HG02678 (cell line): ENCODE data around the gene GAB2.
"Not testable (repeated sequence)": the region's sequence is repeated elsewhere in the genome, so short reads cannot be mapped to it uniquely, and the experiment has no call there.

Source experiments
- ATAC-seq: cut with Tn5 transposase; IDR thresholded peaks from one replicate; pipeline ENCODE4 v1.9.1; 2021; ENCODE audit warnings: mild to moderate bottlenecking, moderate library complexity; ENCODE audit not compliant: unreplicated experiment

GAB2 gene, protein sequence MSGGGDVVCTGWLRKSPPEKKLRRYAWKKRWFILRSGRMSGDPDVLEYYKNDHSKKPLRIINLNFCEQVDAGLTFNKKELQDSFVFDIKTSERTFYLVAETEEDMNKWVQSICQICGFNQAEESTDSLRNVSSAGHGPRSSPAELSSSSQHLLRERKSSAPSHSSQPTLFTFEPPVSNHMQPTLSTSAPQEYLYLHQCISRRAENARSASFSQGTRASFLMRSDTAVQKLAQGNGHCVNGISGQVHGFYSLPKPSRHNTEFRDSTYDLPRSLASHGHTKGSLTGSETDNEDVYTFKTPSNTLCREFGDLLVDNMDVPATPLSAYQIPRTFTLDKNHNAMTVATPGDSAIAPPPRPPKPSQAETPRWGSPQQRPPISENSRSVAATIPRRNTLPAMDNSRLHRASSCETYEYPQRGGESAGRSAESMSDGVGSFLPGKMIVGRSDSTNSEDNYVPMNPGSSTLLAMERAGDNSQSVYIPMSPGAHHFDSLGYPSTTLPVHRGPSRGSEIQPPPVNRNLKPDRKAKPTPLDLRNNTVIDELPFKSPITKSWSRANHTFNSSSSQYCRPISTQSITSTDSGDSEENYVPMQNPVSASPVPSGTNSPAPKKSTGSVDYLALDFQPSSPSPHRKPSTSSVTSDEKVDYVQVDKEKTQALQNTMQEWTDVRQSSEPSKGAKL

DNA sequence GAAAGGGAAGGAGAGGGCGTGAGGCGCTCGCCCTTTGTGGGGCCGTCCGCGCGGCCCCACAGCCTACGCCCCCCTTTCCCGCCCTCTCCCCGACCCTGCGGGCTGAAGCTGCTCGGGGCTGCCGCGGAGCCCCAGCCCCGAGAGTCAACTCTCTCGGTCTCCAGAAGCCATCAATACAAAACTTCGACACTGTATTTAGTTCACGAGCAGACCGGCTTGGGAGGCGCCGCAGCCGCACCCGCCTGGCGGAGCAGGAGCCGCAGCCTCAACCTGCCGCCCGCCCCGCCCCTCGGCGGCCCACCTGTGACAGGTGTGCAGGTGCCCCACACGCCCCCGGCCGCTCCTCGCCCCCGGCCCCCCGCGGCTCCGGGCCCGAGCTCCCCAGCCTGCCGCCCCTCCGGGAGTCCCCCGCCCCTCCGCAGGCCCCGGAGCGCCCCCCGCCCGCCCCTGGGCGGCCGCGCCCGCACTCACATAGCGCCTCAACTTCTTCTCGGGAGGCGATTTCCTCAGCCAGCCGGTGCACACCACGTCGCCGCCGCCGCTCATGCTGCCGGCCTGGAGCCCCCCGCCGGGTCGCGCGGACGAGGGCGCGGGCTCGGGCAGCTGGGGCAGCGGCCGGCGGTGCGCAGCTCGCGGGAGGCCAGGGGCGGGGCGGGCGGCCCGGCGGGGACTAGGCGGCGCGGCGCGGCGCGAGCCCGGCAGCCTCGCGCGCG is at the start of gene GAB2:
Gene GAB2, minus strand, starts transcription at position 646 of the 713 bp plus-strand sequence. Its CDS starts 100 bp downstream, at position 546.
- peak; percentile 18 for ATAC-seq

DNA sequence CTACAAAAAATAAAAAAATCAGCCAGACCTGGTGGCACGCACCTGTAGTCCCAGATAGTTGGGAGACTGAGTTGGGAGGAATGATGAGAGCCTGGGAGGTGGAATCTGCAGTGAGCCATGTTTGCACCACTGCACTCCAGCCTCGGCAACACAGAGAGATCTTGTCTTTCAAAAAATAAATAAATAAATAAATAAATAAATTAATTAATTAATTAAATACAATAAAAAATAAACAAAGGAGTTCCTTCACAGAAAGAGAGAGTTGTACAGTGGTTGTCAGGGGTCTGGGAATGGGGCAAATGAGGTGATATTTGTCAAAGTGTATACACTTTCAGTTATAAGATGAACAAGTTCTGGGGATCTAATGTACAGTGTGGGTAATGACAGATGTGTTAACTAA is 49.8 kb upstream of the GAB2 start:
- ATAC-seq: no peak

DNA sequence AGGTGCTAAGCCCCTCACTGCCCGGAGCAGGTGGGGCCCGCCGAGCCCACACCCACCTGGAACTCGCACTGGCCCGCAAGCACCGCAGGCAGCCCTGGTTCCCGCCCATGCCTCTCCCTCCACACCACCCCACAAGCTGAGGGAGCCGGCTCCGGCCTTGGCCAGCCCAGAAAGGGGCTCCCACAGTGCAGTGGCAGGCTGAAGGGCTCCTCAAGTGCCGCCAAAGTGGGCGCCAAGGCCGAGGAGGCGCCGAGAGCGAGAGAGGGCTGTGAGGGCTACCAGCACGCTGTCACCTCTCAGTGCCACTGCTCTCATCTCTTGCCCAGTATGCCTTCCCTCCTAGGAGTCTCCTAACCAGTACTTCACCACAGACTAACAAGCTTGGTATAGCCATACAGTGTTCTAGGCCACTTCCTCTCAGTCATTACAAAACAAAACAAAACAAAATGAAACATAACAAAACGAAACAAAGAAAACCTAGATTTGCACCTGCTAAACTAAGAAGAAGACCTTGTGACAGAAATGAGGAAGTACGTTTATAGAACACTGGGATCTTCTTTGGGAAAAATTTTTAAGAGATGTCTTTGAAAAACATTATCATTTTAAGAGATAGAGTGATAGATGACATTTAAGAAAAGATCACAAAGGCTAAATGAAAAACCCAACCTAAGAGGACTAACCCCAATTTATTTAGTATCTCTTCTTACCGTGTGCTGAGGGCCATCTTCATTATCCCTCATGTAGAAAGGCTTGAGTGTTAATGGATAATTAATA is 47.7 kb upstream of the GAB2 start:
- ATAC-seq: peak; percentile 99

DNA sequence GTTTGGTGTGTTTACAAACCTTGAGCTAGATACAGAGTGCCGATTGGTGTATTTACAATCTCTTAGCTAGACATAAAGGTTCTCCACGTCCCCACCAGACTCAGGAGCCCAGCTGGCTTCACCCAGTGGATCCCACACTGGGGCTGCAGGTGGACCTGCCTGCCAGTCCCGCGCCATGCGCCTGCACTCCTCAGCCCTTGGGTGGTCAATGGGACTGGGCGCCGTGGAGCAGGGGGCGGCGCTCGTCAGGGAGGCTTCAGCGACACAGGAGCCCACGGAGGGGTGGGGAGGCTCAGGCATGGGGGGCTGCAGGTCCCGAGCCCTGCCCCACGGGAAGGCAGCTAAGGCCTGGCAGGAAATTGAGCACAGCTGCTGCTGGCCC is 47.2 kb upstream of the GAB2 start:
- ATAC-seq: not testable (repeated sequence)

DNA sequence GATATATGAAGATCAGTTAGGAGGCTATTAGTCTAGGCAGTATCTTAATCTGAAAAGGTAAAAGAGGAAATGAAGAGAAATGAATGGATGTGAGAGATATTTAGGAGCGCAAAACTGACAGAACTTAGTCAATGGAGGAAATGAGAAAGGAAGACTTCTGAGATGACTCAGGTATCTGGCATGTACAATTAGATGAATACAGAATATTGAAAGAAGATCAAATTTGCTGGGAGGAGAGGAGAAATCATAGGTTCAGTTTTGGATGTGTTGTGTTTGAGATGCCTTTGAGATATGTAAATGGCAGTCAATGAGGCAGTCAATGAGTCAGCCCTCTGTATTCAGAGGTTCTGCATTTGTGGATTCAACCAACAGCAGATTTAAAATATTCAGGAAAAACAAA is 42.9 kb upstream of the GAB2 start:
- no peak for ATAC-seq

DNA sequence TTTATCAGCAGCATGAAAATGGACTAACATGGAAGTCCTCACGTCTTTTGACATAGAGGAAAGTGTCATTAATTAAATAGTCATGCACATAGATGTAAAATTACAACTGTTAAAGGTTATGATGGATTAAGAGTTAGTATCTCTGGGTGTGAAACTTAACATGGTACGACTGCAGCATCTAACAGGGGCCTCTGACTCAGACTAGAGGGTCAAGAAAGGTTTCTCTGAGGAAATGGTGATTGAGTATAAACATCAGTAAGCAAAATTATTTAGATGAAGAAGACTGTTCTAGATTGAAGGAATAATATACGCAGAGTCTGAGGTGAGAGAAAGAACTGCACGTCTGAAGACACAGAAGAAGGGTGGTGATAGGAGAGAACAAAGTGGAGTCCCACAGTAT is 42.1 kb upstream of the GAB2 start:
- ATAC-seq: no peak

DNA sequence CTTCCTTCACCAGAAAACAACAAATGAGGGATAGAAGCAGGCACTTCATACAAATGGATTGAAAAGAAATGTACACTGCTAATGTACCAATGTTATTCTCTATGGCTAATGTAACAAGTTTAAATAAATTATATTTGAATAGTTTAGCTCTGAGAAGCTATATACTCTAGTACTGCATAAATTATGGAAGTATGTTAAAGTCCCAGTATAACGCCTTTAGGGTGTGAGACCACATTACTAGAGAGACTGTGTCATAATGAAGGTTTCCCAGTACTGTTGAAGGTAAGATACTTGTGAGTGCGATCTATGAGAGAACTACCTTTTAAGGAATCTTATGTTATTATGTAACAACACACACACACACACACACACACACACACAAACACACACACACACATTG is 39.8 kb upstream of the GAB2 start:
- ATAC-seq: no peak

DNA sequence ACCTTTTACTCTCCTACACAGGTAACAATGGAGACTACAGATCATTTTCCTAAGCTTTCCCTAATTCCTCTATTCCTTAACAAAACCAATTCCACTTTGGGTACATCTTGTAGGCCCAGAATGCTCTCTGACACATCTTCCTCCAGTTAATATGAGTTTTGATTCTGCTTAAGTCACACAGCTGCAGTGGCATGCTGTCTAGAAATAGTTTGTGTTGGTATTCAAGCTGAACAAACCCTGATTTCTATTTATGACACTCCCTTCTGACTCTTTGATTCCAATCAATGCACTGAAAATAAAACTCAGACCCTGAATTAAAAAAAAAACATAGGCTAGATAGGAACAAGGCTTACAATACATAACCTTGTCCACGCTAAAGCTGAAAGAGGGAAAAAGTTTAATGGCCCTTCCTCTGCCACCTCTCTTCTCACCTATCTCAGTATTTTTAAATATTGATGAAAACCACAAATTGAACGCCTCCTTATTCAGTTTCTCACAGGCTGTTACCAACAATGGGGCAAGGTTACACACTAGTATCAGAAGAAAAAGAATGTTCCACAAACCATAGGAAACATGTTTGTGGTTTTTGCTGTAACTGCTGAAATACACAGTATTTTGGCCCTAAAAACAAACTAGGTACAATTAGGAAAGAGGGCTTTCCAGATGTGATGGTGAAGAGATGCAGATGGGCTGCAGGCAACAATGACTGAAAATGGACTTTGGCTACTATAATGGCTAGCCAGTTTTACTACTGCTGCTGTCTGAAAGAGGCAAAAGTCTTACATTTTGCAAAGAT is 35.7 kb upstream of the GAB2 start:
- peak; percentile 62 for ATAC-seq

DNA sequence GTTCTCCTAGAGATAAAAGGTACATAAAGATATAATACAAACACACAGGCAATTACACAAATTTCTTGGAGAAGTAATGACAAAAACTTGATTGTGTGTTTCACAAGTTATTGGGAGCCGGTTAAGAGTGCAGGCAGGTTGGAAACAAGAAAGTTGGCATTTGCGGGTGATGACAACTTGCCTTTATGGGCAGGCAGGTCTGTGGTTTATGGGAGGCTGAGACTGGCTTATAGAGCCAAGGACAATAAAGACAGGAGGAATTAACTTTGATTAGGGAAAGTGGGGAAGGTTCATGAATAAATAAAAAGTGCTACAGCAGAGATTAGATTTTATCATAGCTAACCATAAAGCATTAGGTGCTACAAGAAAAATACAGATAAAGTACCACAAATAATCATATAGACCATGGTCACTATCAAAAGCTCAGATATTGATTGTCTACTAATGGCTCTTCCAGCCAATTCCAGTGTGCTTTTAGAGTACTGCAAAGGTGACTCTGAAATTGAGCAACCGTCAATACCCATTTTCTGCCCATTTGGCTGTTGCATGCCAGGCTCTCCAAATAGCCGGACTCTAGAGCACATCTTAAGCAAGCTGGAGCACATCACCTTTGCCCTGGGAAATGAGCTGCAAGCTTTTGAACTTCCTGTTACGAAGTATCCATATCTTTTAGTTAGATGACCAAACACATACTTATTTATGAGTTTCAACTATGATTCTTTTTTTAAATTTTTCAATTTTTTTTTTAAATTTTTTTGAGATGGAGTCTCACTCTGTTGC is 33.9 kb upstream of the GAB2 start:
- ATAC-seq: no peak

DNA sequence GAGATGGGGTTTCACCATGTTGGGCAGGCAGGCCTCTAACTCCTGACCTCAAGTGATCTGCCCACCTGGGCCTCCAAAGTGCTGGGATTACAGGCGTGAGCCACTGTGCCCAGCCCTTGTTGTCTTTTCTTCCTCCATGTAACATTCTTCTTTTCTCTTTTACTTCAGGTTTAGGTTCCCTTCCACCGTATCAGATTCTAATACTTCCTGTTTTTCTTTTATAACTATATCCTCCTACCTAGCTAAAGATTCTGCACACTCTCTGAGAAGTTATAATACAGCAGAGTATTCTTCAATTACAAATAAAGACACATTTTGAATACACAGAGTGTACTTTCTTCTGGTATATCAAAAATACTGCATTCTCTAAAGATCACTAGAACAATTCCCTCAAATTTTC is 33.2 kb upstream of the GAB2 start:
- no peak for ATAC-seq

DNA sequence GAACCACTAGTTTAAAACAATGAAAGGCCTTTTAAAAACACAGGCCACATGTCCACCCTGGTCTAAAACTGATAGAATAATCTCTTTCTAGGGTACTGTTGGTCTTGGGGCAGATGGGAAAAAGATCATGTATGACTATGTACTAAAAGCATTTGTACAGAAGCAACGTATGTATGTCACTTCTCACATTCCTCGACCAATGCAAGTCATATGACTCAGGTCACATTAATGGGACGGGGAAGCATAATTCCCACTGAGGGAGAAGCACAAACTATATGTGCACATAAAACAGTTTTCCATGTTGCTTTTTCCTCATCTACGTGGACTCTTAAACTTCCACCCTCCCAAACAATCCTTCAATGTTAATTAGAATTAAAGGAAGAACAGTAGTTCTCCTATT is 32.2 kb upstream of the GAB2 start:
- no peak for ATAC-seq

DNA sequence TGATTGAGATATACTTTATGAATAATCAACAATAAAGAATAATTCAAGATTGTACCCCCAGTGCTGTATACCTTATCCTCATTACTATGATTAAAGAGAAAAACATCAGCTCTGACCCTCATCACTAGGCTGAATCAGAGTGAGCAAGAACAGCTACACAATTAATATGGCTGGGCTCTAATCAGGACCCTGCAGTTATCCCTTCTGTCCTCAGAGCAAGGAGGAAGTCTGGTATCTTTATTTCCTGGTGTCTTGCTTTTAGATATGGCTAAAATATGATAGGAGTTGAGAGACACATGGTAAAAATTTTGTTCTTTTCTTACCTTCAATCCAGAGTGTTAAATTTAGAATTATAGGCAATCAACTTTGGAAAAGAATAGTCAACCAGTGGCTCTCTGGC is 28.6 kb upstream of the GAB2 start:
- no peak for ATAC-seq

DNA sequence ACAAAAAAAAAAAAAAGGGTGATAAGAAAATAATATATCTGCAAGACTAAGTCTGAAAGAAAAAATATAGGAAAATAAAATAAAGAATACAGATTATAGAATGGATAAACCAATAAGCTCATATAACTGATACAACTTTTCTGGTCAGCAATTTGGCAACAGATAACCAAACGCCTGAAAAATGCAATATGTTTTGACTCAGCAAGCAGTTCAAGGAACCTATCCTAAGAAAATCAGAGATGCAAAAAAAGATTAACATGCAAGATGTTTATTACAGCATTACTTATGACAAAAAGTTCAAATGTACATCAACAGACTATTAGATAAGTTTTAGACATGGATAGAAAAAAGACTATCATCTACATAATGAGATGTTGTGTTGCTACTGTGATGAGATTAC is 27.1 kb upstream of the GAB2 start:
- ATAC-seq: no peak

DNA sequence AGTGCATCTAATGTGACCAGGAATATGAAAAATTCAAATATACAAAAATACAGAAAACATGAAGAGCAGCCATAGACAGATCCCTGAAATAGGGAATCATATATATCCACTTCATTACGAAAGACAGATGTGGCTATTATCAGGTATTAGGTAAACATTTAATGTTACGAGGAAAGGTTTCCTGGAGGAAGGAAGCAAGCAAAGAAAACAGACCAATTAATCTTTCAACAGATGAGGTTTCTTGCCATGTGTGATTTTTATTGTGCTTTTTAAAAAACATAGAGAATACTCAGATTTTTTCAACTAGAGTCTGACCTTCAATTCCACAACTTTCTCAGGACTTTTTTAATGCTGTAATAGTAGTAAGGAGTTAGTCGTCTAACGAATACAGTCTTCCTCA is 24.3 kb upstream of the GAB2 start:
- ATAC-seq: no peak

DNA sequence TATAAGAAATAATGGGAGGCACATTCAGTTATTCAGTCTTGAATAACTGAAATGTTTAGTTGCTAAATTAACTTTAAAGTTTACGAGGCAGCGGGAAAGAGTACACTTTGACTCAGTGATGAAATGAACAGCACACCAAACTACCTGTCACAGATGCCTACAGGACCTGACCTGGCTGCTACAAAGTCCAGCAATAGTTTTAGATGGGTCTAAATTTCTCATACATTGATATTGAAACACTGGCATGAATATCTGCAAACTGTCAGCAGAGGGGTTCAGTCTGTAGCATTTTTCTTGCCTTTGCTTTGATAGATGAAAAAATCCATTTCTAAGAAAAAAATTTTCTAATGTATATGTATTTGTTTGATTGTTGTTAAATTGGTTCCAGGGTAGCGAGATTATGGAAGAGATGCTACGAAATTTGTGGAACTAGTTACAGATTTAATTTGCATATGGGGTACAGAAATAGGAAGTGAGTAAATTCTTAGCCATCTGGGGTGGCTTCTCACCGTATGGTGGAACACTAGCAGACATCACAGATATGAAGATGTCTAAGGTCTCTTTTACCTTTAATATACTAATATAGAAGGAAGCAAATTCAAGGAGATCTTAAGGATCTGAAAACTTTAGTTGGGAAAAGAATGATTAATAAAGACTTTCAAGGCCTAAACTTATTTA is 20.8 kb upstream of the GAB2 start:
- ATAC-seq: peak; percentile 79

DNA sequence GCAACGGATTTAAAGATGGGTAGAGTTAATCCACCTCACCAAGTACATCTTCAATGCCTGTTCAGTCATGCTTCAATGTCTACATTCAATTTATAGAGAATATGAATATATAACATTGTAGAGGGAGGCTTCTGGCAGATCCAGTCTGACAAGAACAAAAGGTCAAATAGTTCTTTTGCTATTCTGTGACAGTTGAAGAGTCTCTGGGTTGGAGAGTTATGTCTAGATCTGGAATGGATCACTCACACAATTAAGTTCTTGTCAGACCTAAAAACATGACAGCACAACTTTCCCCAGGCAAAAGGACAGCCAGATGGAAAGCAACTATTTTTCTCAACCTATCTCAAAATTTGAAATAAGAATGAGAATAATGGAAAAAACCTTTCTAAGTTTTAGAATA is 15.3 kb upstream of the GAB2 start:
- ATAC-seq: no peak

DNA sequence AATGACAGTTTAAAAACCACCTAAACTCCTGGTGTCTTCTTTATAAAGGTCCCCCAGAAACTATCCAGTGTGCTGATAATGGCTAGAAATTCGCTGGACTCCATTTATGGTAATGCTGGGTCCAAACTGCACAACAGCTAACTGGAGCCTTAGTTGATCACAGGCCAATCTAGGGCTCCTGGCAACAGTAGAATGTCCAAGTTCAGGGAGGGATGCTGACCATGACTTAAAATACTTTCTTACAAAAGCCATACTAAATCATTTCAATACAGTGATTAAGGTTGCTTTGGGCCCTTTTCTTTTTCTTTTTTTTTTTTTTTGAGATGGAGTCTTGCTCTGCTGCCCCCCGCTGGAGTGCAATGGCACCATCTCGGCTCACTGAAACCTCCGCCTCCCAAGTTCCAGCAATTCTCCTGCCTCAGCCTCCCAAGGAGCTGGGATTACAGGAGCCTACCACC is 14.5 kb upstream of the GAB2 start:
- ATAC-seq: no peak

DNA sequence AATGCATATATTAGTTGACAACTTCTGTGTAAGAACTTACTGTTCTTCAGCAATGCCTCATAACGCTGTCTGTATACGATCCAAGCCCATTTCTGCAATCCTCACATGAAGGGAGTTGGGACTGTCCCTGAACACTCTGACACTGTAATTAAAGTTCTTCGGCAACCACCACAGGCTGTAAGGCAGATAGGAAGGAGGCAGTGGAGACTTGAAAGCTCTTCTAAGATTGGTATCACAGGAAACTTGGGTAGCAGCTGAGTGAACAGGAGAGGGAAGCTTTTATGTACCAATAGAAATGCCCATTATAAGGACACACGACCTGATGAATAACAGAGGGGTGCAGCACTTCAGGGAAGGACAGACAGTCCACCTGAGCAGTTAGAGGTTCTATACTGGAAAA is 12.0 kb upstream of the GAB2 start:
- no peak for ATAC-seq

DNA sequence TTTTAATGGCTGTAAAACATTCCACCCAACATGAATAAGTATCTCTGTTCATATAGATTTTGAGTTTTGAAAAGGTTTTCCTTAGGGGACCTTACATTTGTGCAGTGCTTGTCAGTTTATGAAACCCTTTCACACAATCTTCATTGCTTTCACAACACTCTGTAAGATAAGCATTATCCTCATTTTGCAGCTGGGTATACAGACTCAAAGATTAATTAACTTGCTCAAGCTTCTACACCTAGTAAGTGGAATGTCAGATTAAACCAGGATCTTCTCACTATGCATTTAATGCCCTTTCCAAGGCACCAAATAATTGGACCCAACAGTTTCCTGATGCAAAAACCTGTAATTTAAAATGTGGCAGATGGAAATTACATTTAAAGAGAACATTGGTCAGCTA is 11.6 kb upstream of the GAB2 start:
- no peak for ATAC-seq
